ENCODE measurements around the gene ARL15. TPM values are rescaled to one million over a fixed set of nuclear protein-coding genes. Genes with fewer than 3 reads are reported as not detected.

Gene ARL15
- total RNA-seq, 1 donor from 2014 or later: 30.8 TPM

- H3K27me3 ChIP-seq (ENCODE audit: low read depth): no peaks in the 10 kb centered on the region
- no peak overlapping the region for H3K27ac ChIP-seq
- no peak for ATAC-seq
- no peak for DNase-seq
- TF ChIP-seq, protein P1, sequence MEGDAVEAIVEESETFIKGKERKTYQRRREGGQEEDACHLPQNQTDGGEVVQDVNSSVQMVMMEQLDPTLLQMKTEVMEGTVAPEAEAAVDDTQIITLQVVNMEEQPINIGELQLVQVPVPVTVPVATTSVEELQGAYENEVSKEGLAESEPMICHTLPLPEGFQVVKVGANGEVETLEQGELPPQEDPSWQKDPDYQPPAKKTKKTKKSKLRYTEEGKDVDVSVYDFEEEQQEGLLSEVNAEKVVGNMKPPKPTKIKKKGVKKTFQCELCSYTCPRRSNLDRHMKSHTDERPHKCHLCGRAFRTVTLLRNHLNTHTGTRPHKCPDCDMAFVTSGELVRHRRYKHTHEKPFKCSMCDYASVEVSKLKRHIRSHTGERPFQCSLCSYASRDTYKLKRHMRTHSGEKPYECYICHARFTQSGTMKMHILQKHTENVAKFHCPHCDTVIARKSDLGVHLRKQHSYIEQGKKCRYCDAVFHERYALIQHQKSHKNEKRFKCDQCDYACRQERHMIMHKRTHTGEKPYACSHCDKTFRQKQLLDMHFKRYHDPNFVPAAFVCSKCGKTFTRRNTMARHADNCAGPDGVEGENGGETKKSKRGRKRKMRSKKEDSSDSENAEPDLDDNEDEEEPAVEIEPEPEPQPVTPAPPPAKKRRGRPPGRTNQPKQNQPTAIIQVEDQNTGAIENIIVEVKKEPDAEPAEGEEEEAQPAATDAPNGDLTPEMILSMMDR (IDR thresholded peaks at IDR 0.05): no peak
- intact Hi-C loops (cut with DNase I): no loop called here
- H3K4me3 ChIP-seq: no peak overlapping the region
- H3K36me3 ChIP-seq: no peaks in the 10 kb centered on the region
- H3K9me3 ChIP-seq: no peaks in the 10 kb centered on the region
- no peaks in the 10 kb centered on the region for H3K4me1 ChIP-seq
Observed at GRCh38 chr5:53927668-53928247, 382.6 kb downstream of the ARL15 start.

DNA sequence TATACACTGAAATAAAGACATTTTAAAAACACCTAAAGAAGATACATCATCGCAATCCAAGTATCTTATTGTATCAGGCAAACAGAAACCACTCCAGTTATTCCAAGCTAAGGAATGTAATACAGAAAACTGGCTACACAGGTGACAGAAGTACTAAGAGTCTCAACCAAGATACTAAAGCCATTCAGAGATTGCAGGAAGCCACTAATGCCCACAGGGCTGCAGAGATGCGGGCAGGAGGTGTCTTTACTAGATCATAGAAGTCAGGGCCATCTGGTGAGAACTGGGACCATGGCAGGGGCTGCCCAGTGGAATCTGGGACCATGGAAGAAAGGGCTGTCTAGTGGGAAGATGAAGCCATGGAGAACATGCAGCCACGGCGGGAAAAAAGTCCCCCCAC lies 384.3 kb downstream of the ARL15 start:
- TF ChIP-seq, protein P1 (IDR thresholded peaks at IDR 0.05): no peak
- H3K36me3 ChIP-seq: no peaks in the 10 kb centered on the region
- no peaks in the 10 kb centered on the region for H3K9me3 ChIP-seq
- DNase-seq (no peak), ATAC-seq (no peak)
- H3K27ac ChIP-seq: no peak overlapping the region
- intact Hi-C loops (cut with DNase I): no loop called here
- H3K4me1 ChIP-seq: no peaks in the 10 kb centered on the region
- no peaks in the 10 kb centered on the region for H3K27me3 ChIP-seq (ENCODE audit: low read depth)
- no peak overlapping the region for H3K4me3 ChIP-seq

GRCh38 chr5:53924392-53924791 lies 386.0 kb downstream of the ARL15 start:
- no peak overlapping the region for H3K27ac ChIP-seq
- H3K27me3 ChIP-seq (ENCODE audit: low read depth): no peaks in the 10 kb centered on the region
- intact Hi-C loops (cut with DNase I): no loop called here
- ATAC-seq: no peak
- no peaks in the 10 kb centered on the region for H3K4me1 ChIP-seq
- no peaks in the 10 kb centered on the region for H3K36me3 ChIP-seq
- H3K9me3 ChIP-seq: no peaks in the 10 kb centered on the region
- no peak overlapping the region for H3K4me3 ChIP-seq
- DNase-seq: no peak
- TF ChIP-seq, protein P1 (IDR thresholded peaks at IDR 0.05): no peak

DNA sequence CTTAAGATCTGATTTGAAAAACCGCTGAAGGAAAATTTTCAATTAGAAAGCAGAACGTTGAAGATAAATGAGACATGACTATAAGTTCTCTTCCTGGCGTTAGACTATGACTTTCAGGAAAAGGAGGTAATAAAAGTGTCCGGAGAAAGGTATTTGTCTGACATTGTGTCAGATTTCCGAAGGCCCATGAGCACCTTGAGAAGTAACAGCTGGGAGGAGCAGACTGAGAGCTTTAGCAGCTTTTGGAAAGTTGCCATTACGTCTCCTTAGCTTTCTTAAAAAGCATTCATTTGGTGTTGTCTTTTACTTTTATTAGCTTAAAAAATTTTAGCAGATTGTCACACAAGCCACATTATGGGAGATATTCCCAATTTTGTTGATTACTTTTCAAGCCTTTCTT lies 386.4 kb downstream of the ARL15 start:
- no peaks in the 10 kb centered on the region for H3K4me1 ChIP-seq
- no peaks in the 10 kb centered on the region for H3K36me3 ChIP-seq
- no peaks in the 10 kb centered on the region for H3K9me3 ChIP-seq
- intact Hi-C loops (cut with DNase I): no loop called here
- H3K27ac ChIP-seq: no peak overlapping the region
- ATAC-seq (no peak), DNase-seq (no peak)
- H3K4me3 ChIP-seq: no peak overlapping the region
- H3K27me3 ChIP-seq (ENCODE audit: low read depth): no peaks in the 10 kb centered on the region
- TF ChIP-seq, protein P1 (IDR thresholded peaks at IDR 0.05): no peak

GRCh38 chr5:53922508-53923498 lies 387.6 kb downstream of the ARL15 start:
- Histone ChIP-seq H3K9me3 (no peaks in the 10 kb centered on the region), H3K27me3 (ENCODE audit: low read depth) (no peaks in the 10 kb centered on the region), H3K4me3 (no peak overlapping the region), H3K36me3 (no peaks in the 10 kb centered on the region), H3K4me1 (no peaks in the 10 kb centered on the region), H3K27ac (no peak overlapping the region)
- TF ChIP-seq, protein P1 (IDR thresholded peaks at IDR 0.05): no peak
- DNase-seq (no peak), ATAC-seq (no peak)
- intact Hi-C loops (cut with DNase I): no loop called here
